LNCAP (cell line): ENCODE data around the gene MAPK6.

Source experiments
- TF ChIP-seq, protein P1 (sequence below): fragments of 450-650 bp; IDR thresholded peaks from 2 replicates; pipeline ENCODE4 v1.5.1; 2017; ENCODE audit warnings: mild to moderate bottlenecking

Gene MAPK6

DNA sequence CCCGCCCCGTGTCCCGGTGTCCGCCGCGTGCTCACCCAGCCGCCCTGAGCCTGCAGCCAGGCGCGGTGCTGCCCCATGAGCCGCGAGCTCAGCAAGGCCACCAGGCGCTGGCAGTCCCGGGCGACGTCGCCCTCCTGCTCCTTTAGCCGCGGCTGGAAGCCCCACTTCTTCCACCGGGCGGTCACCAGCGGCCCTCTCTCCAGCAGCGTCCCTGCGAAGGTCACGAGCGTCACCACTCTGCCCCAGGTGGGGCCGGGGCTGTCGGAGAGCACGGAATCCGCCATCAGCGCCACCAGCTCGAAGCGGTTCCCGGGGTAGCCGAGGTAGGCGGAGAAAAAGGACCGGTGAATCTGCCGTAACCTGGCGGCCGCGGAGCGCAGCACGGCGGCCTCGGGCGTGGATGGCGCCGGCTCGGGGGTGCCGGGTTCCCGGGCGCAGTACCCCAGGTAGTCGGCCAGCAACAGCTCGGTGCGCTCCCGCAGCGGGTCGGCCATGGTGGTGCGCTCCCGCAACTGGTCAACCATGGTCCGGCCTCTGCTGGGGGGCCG lies 93.3 kb downstream of the MAPK6 start:
- TF ChIP-seq, protein P1, sequence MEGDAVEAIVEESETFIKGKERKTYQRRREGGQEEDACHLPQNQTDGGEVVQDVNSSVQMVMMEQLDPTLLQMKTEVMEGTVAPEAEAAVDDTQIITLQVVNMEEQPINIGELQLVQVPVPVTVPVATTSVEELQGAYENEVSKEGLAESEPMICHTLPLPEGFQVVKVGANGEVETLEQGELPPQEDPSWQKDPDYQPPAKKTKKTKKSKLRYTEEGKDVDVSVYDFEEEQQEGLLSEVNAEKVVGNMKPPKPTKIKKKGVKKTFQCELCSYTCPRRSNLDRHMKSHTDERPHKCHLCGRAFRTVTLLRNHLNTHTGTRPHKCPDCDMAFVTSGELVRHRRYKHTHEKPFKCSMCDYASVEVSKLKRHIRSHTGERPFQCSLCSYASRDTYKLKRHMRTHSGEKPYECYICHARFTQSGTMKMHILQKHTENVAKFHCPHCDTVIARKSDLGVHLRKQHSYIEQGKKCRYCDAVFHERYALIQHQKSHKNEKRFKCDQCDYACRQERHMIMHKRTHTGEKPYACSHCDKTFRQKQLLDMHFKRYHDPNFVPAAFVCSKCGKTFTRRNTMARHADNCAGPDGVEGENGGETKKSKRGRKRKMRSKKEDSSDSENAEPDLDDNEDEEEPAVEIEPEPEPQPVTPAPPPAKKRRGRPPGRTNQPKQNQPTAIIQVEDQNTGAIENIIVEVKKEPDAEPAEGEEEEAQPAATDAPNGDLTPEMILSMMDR, result no peak

DNA sequence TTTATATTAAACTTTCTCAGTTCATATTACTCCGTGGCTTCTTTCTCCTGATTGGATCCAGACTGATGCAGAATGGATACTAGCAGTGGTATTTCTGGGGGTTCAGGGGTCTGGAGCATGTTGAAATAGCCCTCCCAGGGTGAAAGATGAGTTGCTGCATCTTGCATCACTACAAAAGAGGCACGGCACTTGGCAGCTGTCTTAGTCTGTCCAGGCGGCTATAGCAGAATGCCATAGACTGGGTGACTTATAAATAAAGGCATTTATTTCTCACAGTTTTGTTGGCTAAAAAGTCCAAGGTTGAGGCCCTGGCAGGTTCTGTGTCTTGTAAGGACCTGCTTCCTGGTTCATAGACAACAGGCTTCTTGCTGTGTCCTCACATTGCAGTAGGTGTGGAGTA lies 94.2 kb downstream of the MAPK6 start:
- TF ChIP-seq, protein P1, result no peak

DNA sequence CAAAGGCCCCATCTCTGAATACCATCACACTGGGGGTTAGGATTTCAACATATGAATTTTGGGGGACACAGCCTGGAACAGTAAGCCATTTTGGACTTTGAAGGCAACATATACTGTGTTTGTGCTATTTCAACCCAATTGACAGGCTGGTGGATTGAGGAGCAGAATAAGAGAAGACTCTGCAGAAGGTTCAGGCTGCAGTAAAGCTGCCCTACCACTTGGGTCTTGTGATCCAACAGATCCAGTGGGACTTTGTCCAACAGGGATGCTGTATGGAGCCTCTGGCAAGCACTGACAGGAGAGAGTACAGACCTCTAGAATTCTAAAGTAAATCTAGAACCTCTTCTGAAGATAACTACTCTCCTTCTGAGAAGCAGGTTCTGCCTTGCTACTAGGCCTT lies 94.7 kb downstream of the MAPK6 start:
- TF ChIP-seq, protein P1, result no peak

DNA sequence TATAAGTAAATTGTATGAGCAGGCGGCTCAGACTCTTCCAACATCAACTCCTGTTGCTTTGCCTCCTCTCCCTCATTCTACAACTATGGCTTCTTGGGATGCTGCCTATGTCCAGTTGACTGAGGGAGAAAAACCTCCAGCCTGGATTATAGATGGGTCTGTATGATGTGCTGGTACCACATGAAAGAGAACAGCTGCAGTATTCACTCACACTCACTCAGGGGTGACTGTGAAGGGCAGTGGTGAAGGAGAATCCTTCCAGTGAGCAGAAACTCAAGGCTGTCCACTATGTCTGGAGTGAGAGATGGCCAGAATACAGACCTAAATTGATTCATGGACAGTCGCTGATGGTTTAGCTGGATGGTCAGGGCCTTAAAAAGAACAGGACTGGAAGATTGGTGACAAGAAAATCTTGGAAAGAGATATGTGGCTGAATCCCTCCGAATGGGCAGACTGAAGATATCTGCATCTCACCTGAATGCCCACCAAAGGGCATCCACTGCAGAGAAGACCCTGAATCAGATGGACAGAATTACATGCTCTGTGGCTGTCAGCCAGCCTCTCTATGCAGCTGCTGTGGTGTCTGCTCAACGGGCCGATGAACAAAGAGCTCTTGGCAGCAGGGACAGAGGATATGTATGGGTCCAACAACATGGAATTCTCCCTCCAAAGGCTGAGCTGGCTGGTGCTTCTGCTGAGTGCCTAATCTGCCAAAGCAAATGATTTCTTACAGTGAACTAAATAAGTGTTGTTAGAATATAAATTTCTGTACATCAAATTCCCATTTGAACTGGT lies 95.4 kb downstream of the MAPK6 start:
- TF ChIP-seq, protein P1, result no peak

DNA sequence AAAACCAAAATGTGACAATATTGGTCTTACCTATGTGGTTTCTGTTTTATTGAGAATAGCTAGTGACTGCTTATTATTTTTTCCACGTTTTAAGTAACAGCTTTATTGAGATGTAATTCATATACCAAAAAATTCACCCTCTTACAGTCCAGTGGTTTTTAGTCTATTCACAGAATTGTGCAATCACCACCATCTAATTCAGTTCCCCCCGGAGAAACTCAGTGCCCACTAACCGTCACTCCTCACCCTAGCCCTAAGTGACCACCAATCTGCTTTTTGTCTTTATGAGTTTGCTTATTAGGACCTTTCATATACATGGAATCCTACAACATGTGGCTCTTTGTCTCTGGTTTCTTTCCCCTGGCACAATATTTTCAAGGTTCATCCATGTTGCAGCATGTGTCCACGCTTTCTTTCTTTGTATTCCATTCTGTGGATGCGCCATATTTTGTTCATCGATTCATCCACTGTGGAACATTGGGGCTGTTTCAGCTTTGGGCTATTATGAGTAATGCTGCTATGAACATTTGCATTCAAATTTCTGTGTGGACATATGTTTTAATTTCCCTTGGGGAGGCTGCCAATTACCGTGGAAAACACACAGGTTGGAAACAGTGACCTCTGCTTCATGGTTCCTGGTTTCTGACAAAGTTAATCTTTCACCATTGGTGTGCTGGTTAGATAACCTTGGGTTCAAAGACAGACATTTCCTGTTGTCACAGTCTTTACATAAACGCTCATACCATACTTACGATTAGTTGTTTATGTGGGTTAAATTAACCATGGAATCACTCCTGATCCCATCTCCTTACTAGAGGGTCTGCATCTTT lies 96.8 kb downstream of the MAPK6 start:
- TF ChIP-seq, protein P1, result no peak
